Effector memory CD4-positive, alpha-beta T cell (primary cell): ENCODE data around the gene FBXL17.
"Not testable (repeated sequence)": the region's sequence is repeated elsewhere in the genome, so short reads cannot be mapped to it uniquely, and the experiment has no call there.

Source experiments
- DNase-seq, 3 donors: peaks; one replicate each; pipeline ENCODE4 v3.0.0-alpha.2; 2020
- H3K27ac ChIP-seq: 2 replicates; pipeline ENCODE4 v1.7.0; 2013; ENCODE audit warnings: mild to moderate bottlenecking, low read length, moderate library complexity; ENCODE audit not compliant: insufficient read depth, poor library complexity, severe bottlenecking
- H3K27me3 ChIP-seq: replicated peaks from 2 replicates; pipeline ENCODE4 v1.7.0; 2013; ENCODE audit warnings: mild to moderate bottlenecking, low read length; ENCODE audit not compliant: insufficient read depth, control insufficient read depth, poor library complexity, severe bottlenecking
- H3K36me3 ChIP-seq: 2 replicates; pipeline ENCODE4 v1.7.0; 2013; ENCODE audit warnings: mild to moderate bottlenecking, low read length, moderate library complexity; ENCODE audit not compliant: control insufficient read depth, insufficient read depth
- H3K4me1 ChIP-seq: 2 replicates; pipeline ENCODE4 v1.7.0; 2013; ENCODE audit warnings: low read length, mild to moderate bottlenecking; ENCODE audit not compliant: control insufficient read depth, insufficient read depth, poor library complexity, severe bottlenecking
- H3K4me3 ChIP-seq: 2 replicates; pipeline ENCODE4 v1.7.0; 2013; ENCODE audit warnings: low read length, low read depth, mild to moderate bottlenecking; ENCODE audit not compliant: insufficient read depth, poor library complexity, severe bottlenecking
- H3K9me3 ChIP-seq: 2 replicates; pipeline ENCODE4 v1.7.0; 2013; ENCODE audit warnings: mild to moderate bottlenecking, low read length, moderate library complexity; ENCODE audit not compliant: control insufficient read depth

Gene FBXL17

GRCh38 chr5:108193021-108193795 lies 188.7 kb downstream of the FBXL17 start:
- H3K27me3 ChIP-seq = no peaks in the 10 kb centered on the region
- no peak for DNase-seq
- H3K9me3 ChIP-seq = no peaks in the 10 kb centered on the region
- H3K4me3 ChIP-seq = no peak overlapping the region
- no peaks in the 10 kb centered on the region for H3K36me3 ChIP-seq
- no peak overlapping the region for H3K27ac ChIP-seq
- H3K4me1 ChIP-seq = no peaks in the 10 kb centered on the region

DNA sequence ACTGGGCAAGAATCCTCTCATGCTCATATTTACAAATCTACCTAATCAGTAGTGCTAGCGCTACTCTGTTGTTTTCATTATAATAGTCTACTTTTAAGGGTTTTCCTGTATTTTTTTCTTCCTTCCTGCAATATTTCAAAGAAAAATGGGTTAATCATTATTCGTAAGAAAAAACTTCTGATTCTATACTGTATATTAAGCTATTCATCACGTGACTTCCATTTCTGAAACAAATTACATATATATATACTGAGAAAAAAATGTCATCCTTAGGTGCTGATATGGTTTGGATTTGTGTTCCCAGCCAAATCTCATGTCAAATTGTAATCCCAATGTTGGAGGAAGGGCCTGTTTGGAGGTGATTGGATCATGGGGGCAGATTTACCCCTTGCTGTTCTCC lies 197.0 kb downstream of the FBXL17 start:
- H3K36me3 ChIP-seq = no peaks in the 10 kb centered on the region
- H3K9me3 ChIP-seq = no peaks in the 10 kb centered on the region
- H3K4me1 ChIP-seq = no peaks in the 10 kb centered on the region
- no peak overlapping the region for H3K4me3 ChIP-seq
- H3K27ac ChIP-seq = no peak overlapping the region
- DNase-seq = no peak
- H3K27me3 ChIP-seq = no peaks in the 10 kb centered on the region

- Histone ChIP-seq H3K27me3 (no peaks in the 10 kb centered on the region), H3K27ac (no peak overlapping the region), H3K4me1 (no peaks in the 10 kb centered on the region), H3K36me3 (no peaks in the 10 kb centered on the region), H3K4me3 (no peak overlapping the region), H3K9me3 (no peaks in the 10 kb centered on the region)
- no peak for DNase-seq
Observed at GRCh38 chr5:108181975-108182374, 199.9 kb downstream of the FBXL17 start.

DNA sequence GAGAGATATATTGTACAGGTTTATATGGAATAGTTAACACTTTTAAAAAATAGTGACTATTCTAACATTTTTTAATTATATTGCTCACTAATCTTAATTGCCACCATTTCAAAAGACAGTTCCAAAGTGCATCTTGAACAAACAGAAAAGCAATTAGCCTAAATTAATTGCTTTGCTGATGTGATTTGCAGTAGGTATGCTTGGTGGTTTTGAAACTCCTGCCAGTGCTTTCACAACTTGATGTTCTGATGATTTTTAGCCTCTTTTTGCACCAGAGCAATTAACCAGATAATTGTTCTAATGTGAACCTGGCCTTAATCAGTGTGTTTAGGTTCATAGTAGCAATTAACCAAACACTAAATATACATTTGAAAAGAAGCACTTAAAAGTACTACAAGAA lies 207.6 kb downstream of the FBXL17 start:
- Histone ChIP-seq H3K4me1 (no peaks in the 10 kb centered on the region), H3K27me3 (no peaks in the 10 kb centered on the region), H3K36me3 (no peaks in the 10 kb centered on the region), H3K9me3 (no peaks in the 10 kb centered on the region), H3K4me3 (no peak overlapping the region), H3K27ac (no peak overlapping the region)
- no peak for DNase-seq

DNA sequence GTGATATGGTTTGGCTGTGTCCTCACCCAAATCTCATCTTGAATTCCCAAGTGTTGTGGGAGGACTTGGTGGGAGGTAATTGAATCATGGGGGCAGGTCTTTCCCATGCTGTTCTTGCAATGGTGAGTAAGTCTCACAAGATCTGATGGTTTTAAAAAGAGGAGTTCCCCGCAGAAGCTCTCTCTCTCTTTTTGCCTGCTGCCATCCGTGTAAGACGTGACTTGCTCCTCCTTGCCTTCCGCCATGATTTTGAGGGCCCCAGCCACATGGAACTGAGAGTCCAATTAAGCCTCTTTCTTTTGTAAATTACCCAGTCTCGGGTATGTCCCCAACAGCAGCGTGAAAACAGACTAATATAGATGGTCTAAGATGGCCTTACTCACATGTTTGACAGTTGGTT lies 210.1 kb downstream of the FBXL17 start:
- Histone ChIP-seq H3K4me3 (no peak overlapping the region), H3K27me3 (no peaks in the 10 kb centered on the region), H3K27ac (no peak overlapping the region), H3K36me3 (no peaks in the 10 kb centered on the region), H3K9me3 (no peaks in the 10 kb centered on the region), H3K4me1 (no peaks in the 10 kb centered on the region)
- DNase-seq = no peak

GRCh38 chr5:108168915-108169314 lies 213.0 kb downstream of the FBXL17 start:
- H3K4me3 ChIP-seq = no peak overlapping the region
- no peak overlapping the region for H3K27ac ChIP-seq
- no peak for DNase-seq
- no peaks in the 10 kb centered on the region for H3K27me3 ChIP-seq
- H3K9me3 ChIP-seq = no peaks in the 10 kb centered on the region
- no peaks in the 10 kb centered on the region for H3K4me1 ChIP-seq
- no peaks in the 10 kb centered on the region for H3K36me3 ChIP-seq

GRCh38 chr5:108167174-108167573 lies 214.7 kb downstream of the FBXL17 start:
- H3K27ac ChIP-seq = no peak overlapping the region
- H3K4me1 ChIP-seq = no peaks in the 10 kb centered on the region
- no peaks in the 10 kb centered on the region for H3K9me3 ChIP-seq
- H3K27me3 ChIP-seq = no peaks in the 10 kb centered on the region
- H3K4me3 ChIP-seq = no peak overlapping the region
- no peaks in the 10 kb centered on the region for H3K36me3 ChIP-seq
- no peak for DNase-seq

GRCh38 chr5:108164574-108164973 lies 217.3 kb downstream of the FBXL17 start:
- Histone ChIP-seq H3K4me1 (no peaks in the 10 kb centered on the region), H3K27ac (no peak overlapping the region), H3K4me3 (no peak overlapping the region), H3K27me3 (no peaks in the 10 kb centered on the region), H3K9me3 (no peaks in the 10 kb centered on the region), H3K36me3 (no peaks in the 10 kb centered on the region)
- DNase-seq = no peak

DNA sequence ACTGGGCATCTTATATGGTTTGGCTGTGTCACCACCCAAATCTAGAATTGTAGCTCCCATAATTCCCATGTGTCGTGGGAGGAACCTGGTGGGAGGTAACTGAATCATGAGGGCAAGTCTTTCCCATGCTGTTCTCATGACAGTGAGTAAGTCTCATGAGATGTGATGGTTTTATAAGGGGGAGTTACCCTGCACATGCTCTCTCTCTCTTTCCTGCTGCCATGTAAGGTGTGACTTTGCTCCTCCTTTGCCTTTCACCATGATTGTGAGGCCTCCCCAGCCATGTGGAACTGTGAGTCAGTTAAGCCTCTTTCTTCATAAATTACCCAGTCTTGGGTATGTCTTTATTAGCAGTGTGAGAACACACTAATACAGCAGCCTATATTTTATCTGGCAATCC lies 229.0 kb downstream of the FBXL17 start:
- H3K27ac ChIP-seq, H3K36me3 ChIP-seq, H3K4me3 ChIP-seq, H3K9me3 ChIP-seq, DNase-seq, H3K4me1 ChIP-seq, H3K27me3 ChIP-seq: not testable (repeated sequence)

- H3K9me3 ChIP-seq = no peaks in the 10 kb centered on the region
- no peak overlapping the region for H3K27ac ChIP-seq
- no peaks in the 10 kb centered on the region for H3K4me1 ChIP-seq
- no peak overlapping the region for H3K4me3 ChIP-seq
- no peaks in the 10 kb centered on the region for H3K27me3 ChIP-seq
- no peaks in the 10 kb centered on the region for H3K36me3 ChIP-seq
- DNase-seq = no peak
Observed at GRCh38 chr5:108149369-108149768, 232.5 kb downstream of the FBXL17 start.
